ENCODE results near the gene EPHA4. TPM values are rescaled to one million over a fixed set of nuclear protein-coding genes. Genes with fewer than 3 reads are reported as not detected.

Gene EPHA4
- total RNA-seq, 4 donors from 2014 or later, result 10.2 to 42.2 (median 20.6) TPM

- Histone ChIP-seq H3K36me3 (no peaks in the 10 kb centered on the region), H3K27ac (no peak overlapping the region), H3K9me3 (no peaks in the 10 kb centered on the region), H3K27me3 (no peaks in the 10 kb centered on the region), H3K4me3 (no peak overlapping the region), H3K4me1 (no peaks in the 10 kb centered on the region)
- TF ChIP-seq EP300 (IDR thresholded peaks at IDR 0.05) (no peak), POLR2A (IDR thresholded peaks at IDR 0.05) (no peak), CTCF (IDR thresholded peaks at IDR 0.05) (no peak)
- DNase-seq (ENCODE audit: low spot score in 2 of 2), result no peak
- 86 to 88% methylated on average over 3 of the region's 3 CpGs for WGBS, 2 donors
These were observed 117.5 kb downstream of the EPHA4 start for GRCh38 chr2:221454459-221455105.

- H3K4me3 ChIP-seq, result no peak overlapping the region
- no peaks in the 10 kb centered on the region for H3K27me3 ChIP-seq
- no peaks in the 10 kb centered on the region for H3K36me3 ChIP-seq
- TF ChIP-seq POLR2A (IDR thresholded peaks at IDR 0.05) (no peak), EP300 (IDR thresholded peaks at IDR 0.05) (no peak), CTCF (IDR thresholded peaks at IDR 0.05) (no peak)
- WGBS, 2 donors, result 86 to 89% methylated on average over 13 of the region's 13 CpGs
- no peaks in the 10 kb centered on the region for H3K4me1 ChIP-seq
- H3K9me3 ChIP-seq, result no peaks in the 10 kb centered on the region
- H3K27ac ChIP-seq, result no peak overlapping the region
- DNase-seq (ENCODE audit: low spot score in 2 of 2), result no peak
These were observed 120.0 kb downstream of the EPHA4 start for GRCh38 chr2:221451862-221452788.

GRCh38 chr2:221450280-221450679 is 121.8 kb downstream of the EPHA4 start:
- H3K4me3 ChIP-seq, result no peak overlapping the region
- no peaks in the 10 kb centered on the region for H3K36me3 ChIP-seq
- no peaks in the 10 kb centered on the region for H3K9me3 ChIP-seq
- no peaks in the 10 kb centered on the region for H3K4me1 ChIP-seq
- 91 to 97% methylated on average over 1 of the region's 1 CpG for WGBS, 2 donors
- H3K27ac ChIP-seq, result no peak overlapping the region
- H3K27me3 ChIP-seq, result no peaks in the 10 kb centered on the region
- no peak for DNase-seq (ENCODE audit: low spot score in 2 of 2)
- TF ChIP-seq CTCF (IDR thresholded peaks at IDR 0.05), result no peak
- TF ChIP-seq POLR2A (IDR thresholded peaks at IDR 0.05), result no peak
- TF ChIP-seq EP300 (IDR thresholded peaks at IDR 0.05), result no peak

GRCh38 chr2:221449406-221449805 is 122.7 kb downstream of the EPHA4 start:
- WGBS, 2 donors, result 58 to 90% methylated on average over 4 of the region's 4 CpGs
- Histone ChIP-seq H3K36me3 (no peaks in the 10 kb centered on the region), H3K4me1 (no peaks in the 10 kb centered on the region), H3K9me3 (no peaks in the 10 kb centered on the region), H3K27ac (no peak overlapping the region), H3K4me3 (no peak overlapping the region), H3K27me3 (no peaks in the 10 kb centered on the region)
- DNase-seq (ENCODE audit: low spot score in 2 of 2), result no peak
- TF ChIP-seq CTCF (IDR thresholded peaks at IDR 0.05) (no peak), EP300 (IDR thresholded peaks at IDR 0.05) (no peak), POLR2A (IDR thresholded peaks at IDR 0.05) (no peak)

GRCh38 chr2:221448844-221449390 is 123.2 kb downstream of the EPHA4 start:
- H3K27ac ChIP-seq, result no peak overlapping the region
- H3K36me3 ChIP-seq, result no peaks in the 10 kb centered on the region
- 60 to 64% methylated on average over 4 of the region's 4 CpGs for WGBS, 2 donors
- H3K4me1 ChIP-seq, result no peaks in the 10 kb centered on the region
- H3K27me3 ChIP-seq, result no peaks in the 10 kb centered on the region
- DNase-seq (ENCODE audit: low spot score in 2 of 2), result no peak
- H3K9me3 ChIP-seq, result no peaks in the 10 kb centered on the region
- H3K4me3 ChIP-seq, result no peak overlapping the region
- TF ChIP-seq EP300 (IDR thresholded peaks at IDR 0.05), result no peak
- TF ChIP-seq POLR2A (IDR thresholded peaks at IDR 0.05), result no peak
- no peak for TF ChIP-seq CTCF (IDR thresholded peaks at IDR 0.05)
